GM23248 (cell line): ENCODE data around the gene TCF7. TPM values are rescaled to one million over a fixed set of nuclear protein-coding genes. Genes with fewer than 3 reads are reported as not detected.

ENCODE experiments used
- DNase-seq: peaks from one replicate; pipeline ENCODE4 v3.0.0-alpha.2; 2015
- H2AFZ ChIP-seq: fragments of 200-600 bp; sonication (generic); 2 replicates; pipeline ENCODE4 v1.6.1; 2016; ENCODE audit warnings: antibody characterized with exemption
- H3F3A ChIP-seq: fragments of 200-600 bp; sonication (generic); 2 replicates; pipeline ENCODE4 v1.6.1; 2016; ENCODE audit warnings: mild to moderate bottlenecking, antibody characterized with exemption, mixed run types; ENCODE audit not compliant: insufficient read depth
- H3K27ac ChIP-seq: fragments of 200-600 bp; sonication (generic); 2 replicates; pipeline ENCODE4 v1.5.1; 2016; ENCODE audit warnings: mild to moderate bottlenecking
- H3K27me3 ChIP-seq: fragments of 200-600 bp; sonication (generic); replicated peaks from 2 replicates; pipeline ENCODE4 v1.6.1; 2016; ENCODE audit warnings: mild to moderate bottlenecking; ENCODE audit not compliant: insufficient read depth
- H3K36me3 ChIP-seq: fragments of 200-600 bp; sonication (generic); 2 replicates; pipeline ENCODE4 v1.6.1; 2016; ENCODE audit warnings: low read depth, mild to moderate bottlenecking
- H3K4me1 ChIP-seq: fragments of 200-600 bp; sonication (generic); 2 replicates; pipeline ENCODE4 v1.6.1; 2016; ENCODE audit warnings: mild to moderate bottlenecking; ENCODE audit not compliant: insufficient read depth
- H3K4me2 ChIP-seq: fragments of 200-600 bp; sonication (generic); one replicate; pipeline ENCODE4 v1.6.1; 2016; ENCODE audit warnings: mild to moderate bottlenecking; ENCODE audit not compliant: unreplicated experiment
- H3K4me3 ChIP-seq: fragments of 200-600 bp; sonication (generic); 2 replicates; pipeline ENCODE4 v1.5.1; 2016; ENCODE audit warnings: mild to moderate bottlenecking
- H3K79me2 ChIP-seq: fragments of 200-600 bp; sonication (generic); 2 replicates; pipeline ENCODE4 v1.6.1; 2016; ENCODE audit warnings: mild to moderate bottlenecking; ENCODE audit not compliant: insufficient read depth
- H3K9ac ChIP-seq: fragments of 200-600 bp; sonication (generic); 2 replicates; pipeline ENCODE4 v1.6.1; 2016; ENCODE audit warnings: mild to moderate bottlenecking
- H3K9me2 ChIP-seq: fragments of 200-600 bp; sonication (generic); 2 replicates; pipeline ENCODE4 v1.6.1; 2016; ENCODE audit warnings: mixed run types, mild to moderate bottlenecking, moderate library complexity; ENCODE audit not compliant: insufficient read depth
- H3K9me3 ChIP-seq: fragments of 200-600 bp; sonication (generic); one replicate; pipeline ENCODE4 v1.6.1; 2017; ENCODE audit warnings: low read depth
- H4K20me1 ChIP-seq: fragments of 200-600 bp; sonication (generic); 2 replicates; pipeline ENCODE4 v1.6.0; 2016; ENCODE audit not compliant: insufficient read depth
- EZH2 ChIP-seq: fragments of 200-600 bp; sonication (generic); IDR thresholded peaks from 2 replicates; pipeline ENCODE4 v1.6.1; 2018; ENCODE audit warnings: antibody characterized with exemption, mild to moderate bottlenecking; ENCODE audit not compliant: insufficient read depth, poor library complexity, severe bottlenecking
- EZH2phosphoT487 ChIP-seq: fragments of 200-600 bp; sonication (generic); IDR thresholded peaks from 2 replicates; pipeline ENCODE4 v1.6.1; 2018; ENCODE audit warnings: antibody characterized with exemption, moderate library complexity, mild to moderate bottlenecking, low read depth; ENCODE audit not compliant: insufficient read depth
- WGBS, 2 experiments: methylation state at CpG; one replicate each; pipeline ENCODE4 v1.1.6; 2015 to 2017; ENCODE audit warnings: low lambda C conversion rate in 2 of 2, low coverage in 1 of 2; ENCODE audit errors: missing lambda C conversion rate in 2 of 2; 5-methylcytosine and 5-hydroxymethylcytosine counted together
- in situ Hi-C: fragments of 300-500 bp; cut with MboI; formaldehyde crosslinking; loops from 2 replicates; pipeline ENCODE4 v1.15.0; 2020
- polyA plus RNA-seq: library from polyadenylated mRNA; unstranded; fragments of >200 nt; fragmentation: Nextera tagmentation; extraction: Ambion mirVana; gene quantifications from 2 replicates; pipeline ENCODE4 v1.2.1, GENCODE V29; 2016
- total RNA-seq: library from RNA; depleted of rRNA; stranded (reverse); fragments of >200 nt; shearing (Covaris generic); gene quantifications from 2 replicates; pipeline ENCODE4 v1.2.3, GENCODE V29; 2014

TCF7 gene
- total and polyA plus RNA-seq, 2 experiments from 2014 or later, result 1.4 to 2.7 TPM

DNA sequence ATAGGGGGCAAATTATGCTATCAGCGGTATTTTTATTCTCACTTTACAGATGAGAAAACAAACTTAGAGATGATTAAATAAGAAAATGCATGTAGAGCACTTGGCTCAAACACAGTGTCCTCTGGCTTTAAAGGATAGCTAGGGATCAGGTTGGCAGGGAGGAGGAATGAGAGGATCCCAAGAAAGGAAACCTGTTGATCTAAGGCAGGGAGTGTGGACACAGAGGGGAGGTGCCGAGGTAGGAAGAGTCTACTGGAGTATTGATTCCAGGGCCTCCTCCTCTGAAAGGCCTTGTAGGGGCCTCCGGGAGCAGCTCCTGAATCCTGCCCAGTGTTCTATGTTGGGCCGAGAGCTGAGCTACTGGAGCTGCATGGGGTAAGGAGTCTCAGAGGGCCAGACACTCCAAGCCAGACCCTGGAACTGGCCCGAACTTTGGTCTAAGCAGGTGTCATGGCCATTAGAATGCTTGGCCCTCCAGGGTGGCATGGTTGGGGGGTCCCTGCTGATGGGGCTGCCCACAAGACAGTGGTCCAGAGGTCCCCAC lies 30.4 kb upstream of the TCF7 start:
- WGBS, 2 experiments, result 85 to 89% methylated on average over 5 of the region's 5 CpGs
- no peak overlapping the region for H3K4me2 ChIP-seq
- no peaks in the 10 kb centered on the region for H3K27me3 ChIP-seq
- no peaks in the 10 kb centered on the region for H3K79me2 ChIP-seq
- no peak overlapping the region for H2AFZ ChIP-seq
- no peaks in the 10 kb centered on the region for H4K20me1 ChIP-seq
- H3K4me3 ChIP-seq, result no peak overlapping the region
- H3K36me3 ChIP-seq, result no peaks in the 10 kb centered on the region
- H3K9ac ChIP-seq, result no peak overlapping the region
- TF ChIP-seq EZH2 (no peak), EZH2phosphoT487 (no peak)
- in situ Hi-C loops, result no loop called here
- no peaks in the 10 kb centered on the region; the same call in 1 of the 2 replicates for H3K4me1 ChIP-seq
- DNase-seq, result no peak
- no peaks in the 10 kb centered on the region for H3F3A ChIP-seq
- no peaks in the 10 kb centered on the region for H3K9me3 ChIP-seq
- H3K9me2 ChIP-seq, result no peaks in the 10 kb centered on the region
- no peak overlapping the region for H3K27ac ChIP-seq

DNA sequence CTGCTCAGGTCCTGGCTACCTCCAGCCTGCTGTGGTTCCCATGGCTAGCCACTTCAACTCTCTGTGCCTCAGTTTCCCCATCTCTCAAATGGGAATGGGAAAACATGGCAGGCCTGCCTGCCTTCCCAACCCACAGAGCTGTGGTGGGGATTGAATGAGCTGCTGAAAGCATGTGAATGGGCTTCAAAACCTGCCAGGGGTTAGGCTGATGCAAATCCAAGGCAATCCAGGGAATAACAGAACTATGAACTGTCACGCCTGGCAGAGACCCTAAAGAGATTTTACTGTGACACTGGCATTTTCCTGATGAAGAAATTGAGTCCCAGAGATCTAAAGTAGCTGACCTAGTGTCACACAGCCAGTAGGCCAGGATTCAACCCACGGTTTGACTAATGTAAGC lies 29.9 kb upstream of the TCF7 start:
- H3K9me2 ChIP-seq, result no peaks in the 10 kb centered on the region
- no peak overlapping the region for H3K4me3 ChIP-seq
- no peaks in the 10 kb centered on the region for H3K79me2 ChIP-seq
- no peaks in the 10 kb centered on the region for H3F3A ChIP-seq
- no peak overlapping the region for H2AFZ ChIP-seq
- H3K4me2 ChIP-seq, result no peak overlapping the region
- no peaks in the 10 kb centered on the region for H3K9me3 ChIP-seq
- in situ Hi-C loops, result no loop called here
- TF ChIP-seq EZH2phosphoT487 (no peak), EZH2 (no peak)
- 47 to 50% methylated on average over 2 of the region's 2 CpGs for WGBS, 2 experiments
- no peaks in the 10 kb centered on the region; the same call in 1 of the 2 replicates for H3K4me1 ChIP-seq
- H3K36me3 ChIP-seq, result no peaks in the 10 kb centered on the region
- no peak overlapping the region for H3K9ac ChIP-seq
- H3K27ac ChIP-seq, result no peak overlapping the region
- H3K27me3 ChIP-seq, result no peaks in the 10 kb centered on the region
- H4K20me1 ChIP-seq, result no peaks in the 10 kb centered on the region
- DNase-seq, result no peak

DNA sequence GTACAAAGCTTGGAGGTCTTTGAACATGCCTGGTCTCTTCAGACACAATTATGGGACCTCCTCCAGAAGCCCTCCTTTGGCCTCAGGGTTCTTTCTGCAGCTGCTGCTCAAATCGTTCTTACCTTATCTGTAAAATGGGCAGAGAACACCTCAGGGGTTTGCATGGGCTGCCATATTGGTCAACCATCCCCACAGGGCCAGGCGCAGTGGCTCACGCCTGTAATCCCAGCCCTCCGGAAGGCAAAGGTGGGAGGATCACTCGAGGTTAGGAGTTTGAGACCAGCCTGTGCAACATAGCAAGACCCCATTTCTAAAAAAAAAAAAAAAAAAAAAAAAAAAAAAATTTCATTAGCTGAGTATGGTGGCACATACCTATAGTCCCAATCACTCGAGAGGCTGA lies 29.1 kb upstream of the TCF7 start:
- Histone ChIP-seq H3K9me3 (no peaks in the 10 kb centered on the region), H3K36me3 (no peaks in the 10 kb centered on the region), H3F3A (no peaks in the 10 kb centered on the region), H3K9me2 (no peaks in the 10 kb centered on the region), H3K4me1 (no peaks in the 10 kb centered on the region; the same call in 1 of the 2 replicates), H3K4me3 (no peak overlapping the region), H3K9ac (no peak overlapping the region), H3K27me3 (0 out of 2 replicates have a peak, but pooled peaks cover 6% of the 10 kb centered on the region), H3K27ac (no peak overlapping the region), H4K20me1 (no peaks in the 10 kb centered on the region), H3K79me2 (no peaks in the 10 kb centered on the region), H3K4me2 (no peak overlapping the region), H2AFZ (no peak overlapping the region)
- 69 to 76% methylated on average over 6 of the region's 6 CpGs for WGBS, 2 experiments
- no peak for DNase-seq
- TF ChIP-seq EZH2phosphoT487 (no peak), EZH2 (no peak)
- in situ Hi-C loops, result no loop called here

DNA sequence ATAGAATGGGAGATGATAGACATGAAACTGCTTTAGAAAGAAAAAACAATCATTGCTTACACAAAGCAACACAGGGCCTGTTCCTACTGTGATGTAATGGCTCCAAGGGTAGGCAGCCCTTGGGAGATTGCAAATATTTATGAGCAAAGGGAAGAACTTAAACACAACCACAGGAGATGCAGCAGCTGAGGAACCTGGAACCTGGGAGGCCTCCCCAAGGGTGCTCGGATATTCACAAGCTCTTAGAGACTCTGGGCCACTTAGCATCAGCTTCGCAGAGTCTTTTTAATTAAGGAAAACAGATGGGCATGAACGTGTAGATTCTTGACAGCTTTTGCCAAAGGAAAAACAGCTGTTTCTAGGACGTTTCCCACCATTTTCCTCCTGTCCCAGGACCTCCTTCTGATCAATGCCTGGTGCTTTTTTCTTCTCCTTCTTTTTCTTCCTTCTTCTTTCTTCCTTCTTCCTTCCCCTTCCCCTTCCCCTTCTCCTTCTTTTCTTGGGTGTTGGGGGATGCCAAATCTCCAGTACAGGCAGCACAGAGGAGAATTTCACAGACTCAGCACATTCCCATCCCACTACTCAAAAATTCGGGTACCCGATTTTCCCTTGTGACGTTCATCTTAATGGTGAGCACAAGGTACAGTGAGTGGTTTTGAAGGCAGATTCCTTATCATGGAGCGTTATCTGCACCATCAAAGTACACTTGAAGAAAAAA lies 28.1 kb upstream of the TCF7 start:
- 63 to 73% methylated on average over 8 of the region's 8 CpGs for WGBS, 2 experiments
- Histone ChIP-seq H3K9ac (no peak overlapping the region), H3K4me1 (no peaks in the 10 kb centered on the region; the same call in 1 of the 2 replicates), H3K79me2 (no peaks in the 10 kb centered on the region), H3F3A (no peaks in the 10 kb centered on the region), H3K36me3 (no peaks in the 10 kb centered on the region), H3K4me2 (no peak overlapping the region), H3K27me3 (0 out of 2 replicates have a peak, but pooled peaks cover 7% of the 10 kb centered on the region), H3K9me3 (no peaks in the 10 kb centered on the region), H3K4me3 (no peak overlapping the region), H4K20me1 (no peaks in the 10 kb centered on the region), H2AFZ (no peak overlapping the region), H3K9me2 (no peaks in the 10 kb centered on the region), H3K27ac (no peak overlapping the region)
- in situ Hi-C loops, result no loop called here
- DNase-seq, result no peak
- TF ChIP-seq EZH2 (no peak), EZH2phosphoT487 (no peak)
